SK-N-SH treated with all-trans-retinoic acid at 6 μM for 48 hours (cell line): ENCODE data around the gene TOM1L2.

Experiments used
- ATAC-seq: fragments of 200-7000 bp; cut with Tn5 transposase; 3 replicates; pipeline ENCODE4 v1.9.1; 2020; ENCODE audit warnings: mild to moderate bottlenecking, moderate library complexity
- BACH2 ChIP-seq: fragments of 250-450 bp; sonication (Bioruptor Pico); IDR thresholded peaks from 2 replicates; pipeline ENCODE4 v1.9.0; 2021; ENCODE audit warnings: mild to moderate bottlenecking, borderline replicate concordance
- CSDC2 ChIP-seq: fragments of 250-450 bp; sonication (Bioruptor Pico); IDR thresholded peaks from 2 replicates; pipeline ENCODE4 v1.5.0; 2020; ENCODE audit warnings: mild to moderate bottlenecking, moderate library complexity
- CSRNP3 ChIP-seq: fragments of 250-450 bp; sonication (Bioruptor Pico); IDR thresholded peaks from 2 replicates; pipeline ENCODE4 v1.5.1; 2021; ENCODE audit warnings: mild to moderate bottlenecking, moderate library complexity
- ESRRG ChIP-seq: fragments of 250-450 bp; sonication (Bioruptor Pico); IDR thresholded peaks from 2 replicates; pipeline ENCODE4 v1.6.1; 2021; ENCODE audit warnings: mild to moderate bottlenecking
- GLIS3 ChIP-seq: fragments of 250-450 bp; sonication (Bioruptor Pico); IDR thresholded peaks from 2 replicates; pipeline ENCODE4 v1.5.0; 2020; ENCODE audit warnings: mild to moderate bottlenecking, moderate library complexity
- ISL1 ChIP-seq: fragments of 250-450 bp; sonication (Bioruptor Pico); IDR thresholded peaks from 2 replicates; pipeline ENCODE4 v2.1.2; 2022; ENCODE audit warnings: mild to moderate bottlenecking, moderate library complexity
- OSR1 ChIP-seq: fragments of 250-450 bp; sonication (Bioruptor Pico); IDR thresholded peaks from 2 replicates; pipeline ENCODE4 v1.8.0; 2022; ENCODE audit warnings: moderate library complexity, mild to moderate bottlenecking, inconsistent platforms
- PPARA ChIP-seq: fragments of 250-450 bp; sonication (Bioruptor Pico); IDR thresholded peaks from 2 replicates; pipeline ENCODE4 v1.5.0; 2020; ENCODE audit warnings: mild to moderate bottlenecking, borderline replicate concordance
- RARB ChIP-seq: fragments of 250-450 bp; sonication (Bioruptor Pico); IDR thresholded peaks from 2 replicates; pipeline ENCODE4 v1.8.0; 2021; ENCODE audit warnings: mild to moderate bottlenecking, moderate library complexity
- SNAI2 ChIP-seq: fragments of 250-450 bp; sonication (Bioruptor Pico); IDR thresholded peaks from 2 replicates; pipeline ENCODE4 v1.5.0; 2020; ENCODE audit warnings: mild to moderate bottlenecking, moderate library complexity
- TCF4 ChIP-seq: fragments of 250-450 bp; sonication (Bioruptor Pico); IDR thresholded peaks from 2 replicates; pipeline ENCODE4 v1.8.0; 2021; ENCODE audit warnings: mild to moderate bottlenecking, moderate library complexity, borderline replicate concordance
- ZC3H10 ChIP-seq: fragments of 250-450 bp; sonication (Bioruptor Pico); IDR thresholded peaks from 2 replicates; pipeline ENCODE4 v1.5.1; 2021; ENCODE audit warnings: mild to moderate bottlenecking, moderate library complexity
- ZFP3 ChIP-seq: fragments of 250-450 bp; sonication (Bioruptor Pico); IDR thresholded peaks from 2 replicates; pipeline ENCODE4 v1.5.0; 2020; ENCODE audit warnings: mild to moderate bottlenecking, moderate library complexity
- ZFP30 ChIP-seq: fragments of 450-650 bp; formaldehyde crosslinking; IDR thresholded peaks from 2 replicates; pipeline ENCODE4 v1.5.0; 2022; ENCODE audit warnings: mild to moderate bottlenecking, moderate library complexity
- ZNF565 ChIP-seq: fragments of 450-650 bp; formaldehyde crosslinking; conservative IDR thresholded peaks from 2 replicates; pipeline ENCODE4 v1.5.0; 2020; ENCODE audit warnings: low read depth, mild to moderate bottlenecking, moderate library complexity
- ZNF70 ChIP-seq: fragments of 450-650 bp; formaldehyde crosslinking; IDR thresholded peaks from 2 replicates; pipeline ENCODE4 v1.5.0; 2020; ENCODE audit warnings: mild to moderate bottlenecking, moderate library complexity
- ZNF8 ChIP-seq: fragments of 450-650 bp; formaldehyde crosslinking; IDR thresholded peaks from 2 replicates; pipeline ENCODE4 v1.5.0; 2020; ENCODE audit warnings: mild to moderate bottlenecking, moderate library complexity
- TF ChIP-seq, protein P1 (sequence below): fragments of 250-450 bp; sonication (Bioruptor Pico); IDR thresholded peaks from 2 replicates; pipeline ENCODE4 v1.8.0; 2020; ENCODE audit warnings: mild to moderate bottlenecking, moderate library complexity, borderline replicate concordance
- TF ChIP-seq, protein P2 (sequence below): fragments of 250-450 bp; sonication (Bioruptor Pico); IDR thresholded peaks from 2 replicates; pipeline ENCODE4 v1.8.0; 2021; ENCODE audit warnings: low read depth, mild to moderate bottlenecking, moderate library complexity, borderline replicate concordance
- TF ChIP-seq, protein P3 (sequence below): fragments of 250-450 bp; sonication (Bioruptor Pico); IDR thresholded peaks from 2 replicates; pipeline ENCODE4 v1.5.0; 2020; ENCODE audit warnings: mild to moderate bottlenecking, moderate library complexity

TOM1L2 gene

GRCh38 chr17:17795296-17795695 is 176.9 kb downstream of the TOM1L2 start (continued):
- TF ChIP-seq, protein P1, sequence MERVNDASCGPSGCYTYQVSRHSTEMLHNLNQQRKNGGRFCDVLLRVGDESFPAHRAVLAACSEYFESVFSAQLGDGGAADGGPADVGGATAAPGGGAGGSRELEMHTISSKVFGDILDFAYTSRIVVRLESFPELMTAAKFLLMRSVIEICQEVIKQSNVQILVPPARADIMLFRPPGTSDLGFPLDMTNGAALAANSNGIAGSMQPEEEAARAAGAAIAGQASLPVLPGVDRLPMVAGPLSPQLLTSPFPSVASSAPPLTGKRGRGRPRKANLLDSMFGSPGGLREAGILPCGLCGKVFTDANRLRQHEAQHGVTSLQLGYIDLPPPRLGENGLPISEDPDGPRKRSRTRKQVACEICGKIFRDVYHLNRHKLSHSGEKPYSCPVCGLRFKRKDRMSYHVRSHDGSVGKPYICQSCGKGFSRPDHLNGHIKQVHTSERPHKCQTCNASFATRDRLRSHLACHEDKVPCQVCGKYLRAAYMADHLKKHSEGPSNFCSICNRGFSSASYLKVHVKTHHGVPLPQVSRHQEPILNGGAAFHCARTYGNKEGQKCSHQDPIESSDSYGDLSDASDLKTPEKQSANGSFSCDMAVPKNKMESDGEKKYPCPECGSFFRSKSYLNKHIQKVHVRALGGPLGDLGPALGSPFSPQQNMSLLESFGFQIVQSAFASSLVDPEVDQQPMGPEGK (CRISPR knock-in tag): no peak
- TF ChIP-seq, all 23 proteins: peak for 0

DNA sequence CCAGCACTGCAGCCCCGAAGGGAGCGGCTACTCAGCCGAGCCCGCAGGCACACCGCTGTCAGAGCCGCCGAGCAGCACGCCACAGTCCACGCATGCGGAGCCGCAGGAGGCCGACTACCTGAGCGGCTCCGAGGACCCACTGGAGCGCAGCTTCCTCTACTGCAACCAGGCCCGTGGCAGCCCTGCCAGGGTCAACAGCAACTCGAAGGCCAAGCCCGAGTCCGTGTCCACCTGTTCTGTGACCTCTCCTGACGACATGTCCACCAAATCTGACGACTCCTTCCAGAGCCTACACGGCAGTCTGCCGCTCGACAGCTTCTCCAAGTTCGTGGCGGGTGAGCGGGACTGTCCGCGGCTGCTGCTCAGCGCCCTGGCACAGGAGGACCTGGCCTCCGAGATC is 177.8 kb downstream of the TOM1L2 start:
- no peak for TF ChIP-seq BACH2 (CRISPR knock-in tag)
- TF ChIP-seq ZNF70 (CRISPR knock-in tag): no peak
- no peak for TF ChIP-seq TCF4 (CRISPR knock-in tag)
- no peak for TF ChIP-seq PPARA
- no peak for TF ChIP-seq ZNF565 (CRISPR knock-in tag)
- no peak for TF ChIP-seq RARB (CRISPR knock-in tag)
- TF ChIP-seq, protein P1 (CRISPR knock-in tag): no peak
- no peak for TF ChIP-seq GLIS3 (CRISPR knock-in tag)
- no peak for TF ChIP-seq ZNF8 (CRISPR knock-in tag)
- TF ChIP-seq ZC3H10 (CRISPR knock-in tag): no peak
- no peak for TF ChIP-seq ZFP3
- no peak for TF ChIP-seq CSRNP3
- no peak for TF ChIP-seq ZFP30 (CRISPR knock-in tag)
- TF ChIP-seq ISL1 (CRISPR knock-in tag): no peak
- TF ChIP-seq CSDC2: no peak
- TF ChIP-seq, protein P2, sequence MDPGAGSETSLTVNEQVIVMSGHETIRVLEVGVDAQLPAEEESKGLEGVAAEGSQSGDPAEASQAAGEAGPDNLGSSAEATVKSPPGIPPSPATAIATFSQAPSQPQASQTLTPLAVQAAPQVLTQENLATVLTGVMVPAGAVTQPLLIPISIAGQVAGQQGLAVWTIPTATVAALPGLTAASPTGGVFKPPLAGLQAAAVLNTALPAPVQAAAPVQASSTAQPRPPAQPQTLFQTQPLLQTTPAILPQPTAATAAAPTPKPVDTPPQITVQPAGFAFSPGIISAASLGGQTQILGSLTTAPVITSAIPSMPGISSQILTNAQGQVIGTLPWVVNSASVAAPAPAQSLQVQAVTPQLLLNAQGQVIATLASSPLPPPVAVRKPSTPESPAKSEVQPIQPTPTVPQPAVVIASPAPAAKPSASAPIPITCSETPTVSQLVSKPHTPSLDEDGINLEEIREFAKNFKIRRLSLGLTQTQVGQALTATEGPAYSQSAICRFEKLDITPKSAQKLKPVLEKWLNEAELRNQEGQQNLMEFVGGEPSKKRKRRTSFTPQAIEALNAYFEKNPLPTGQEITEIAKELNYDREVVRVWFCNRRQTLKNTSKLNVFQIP (CRISPR knock-in tag): no peak
- TF ChIP-seq SNAI2 (CRISPR knock-in tag): no peak
- no peak for TF ChIP-seq OSR1 (CRISPR knock-in tag)
- TF ChIP-seq ESRRG (CRISPR knock-in tag): no peak
- TF ChIP-seq, protein P3, sequence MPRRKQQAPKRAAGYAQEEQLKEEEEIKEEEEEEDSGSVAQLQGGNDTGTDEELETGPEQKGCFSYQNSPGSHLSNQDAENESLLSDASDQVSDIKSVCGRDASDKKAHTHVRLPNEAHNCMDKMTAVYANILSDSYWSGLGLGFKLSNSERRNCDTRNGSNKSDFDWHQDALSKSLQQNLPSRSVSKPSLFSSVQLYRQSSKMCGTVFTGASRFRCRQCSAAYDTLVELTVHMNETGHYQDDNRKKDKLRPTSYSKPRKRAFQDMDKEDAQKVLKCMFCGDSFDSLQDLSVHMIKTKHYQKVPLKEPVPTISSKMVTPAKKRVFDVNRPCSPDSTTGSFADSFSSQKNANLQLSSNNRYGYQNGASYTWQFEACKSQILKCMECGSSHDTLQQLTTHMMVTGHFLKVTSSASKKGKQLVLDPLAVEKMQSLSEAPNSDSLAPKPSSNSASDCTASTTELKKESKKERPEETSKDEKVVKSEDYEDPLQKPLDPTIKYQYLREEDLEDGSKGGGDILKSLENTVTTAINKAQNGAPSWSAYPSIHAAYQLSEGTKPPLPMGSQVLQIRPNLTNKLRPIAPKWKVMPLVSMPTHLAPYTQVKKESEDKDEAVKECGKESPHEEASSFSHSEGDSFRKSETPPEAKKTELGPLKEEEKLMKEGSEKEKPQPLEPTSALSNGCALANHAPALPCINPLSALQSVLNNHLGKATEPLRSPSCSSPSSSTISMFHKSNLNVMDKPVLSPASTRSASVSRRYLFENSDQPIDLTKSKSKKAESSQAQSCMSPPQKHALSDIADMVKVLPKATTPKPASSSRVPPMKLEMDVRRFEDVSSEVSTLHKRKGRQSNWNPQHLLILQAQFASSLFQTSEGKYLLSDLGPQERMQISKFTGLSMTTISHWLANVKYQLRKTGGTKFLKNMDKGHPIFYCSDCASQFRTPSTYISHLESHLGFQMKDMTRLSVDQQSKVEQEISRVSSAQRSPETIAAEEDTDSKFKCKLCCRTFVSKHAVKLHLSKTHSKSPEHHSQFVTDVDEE (CRISPR knock-in tag): no peak
- ATAC-seq: no peak
